ENCODE results near the gene TTC28. TPM values are rescaled to one million over a fixed set of nuclear protein-coding genes. Genes with fewer than 3 reads are reported as not detected.

TTC28 gene
- total and polyA plus RNA-seq, 8 donors, result 31.1 to 44.2 (median 41.4) TPM

- intact Hi-C loops (cut with DNase I), result no loop called here
- Histone ChIP-seq H3K9me3 (peaks cover 0 to 4% of the 10 kb centered on the region in 2 donors), H3K4me1 (peaks cover 0 to 13% of the 10 kb centered on the region in 2 donors), H3K4me3 (no peak overlapping the region), H3K36me3 (no peaks in the 10 kb centered on the region), H3K27ac (no peak overlapping the region), H3K27me3 (no peaks in the 10 kb centered on the region)
- DNase-seq, result no peak
- no peak for ATAC-seq
- no peak for TF ChIP-seq CTCF (IDR thresholded peaks at IDR 0.05)
These were observed 540.1 kb downstream of the TTC28 start for GRCh38 chr22:28139516-28139915.

- DNase-seq, result no peak
- TF ChIP-seq CTCF (IDR thresholded peaks at IDR 0.05), result no peak
- intact Hi-C loops (cut with DNase I), result no loop called here
- Histone ChIP-seq H3K36me3 (no peaks in the 10 kb centered on the region), H3K4me1 (peaks cover 0 to 10% of the 10 kb centered on the region in 2 donors), H3K4me3 (no peak overlapping the region), H3K27me3 (no peaks in the 10 kb centered on the region), H3K9me3 (peaks cover 0 to 4% of the 10 kb centered on the region in 2 donors), H3K27ac (no peak overlapping the region)
- ATAC-seq, result no peak
These were observed 542.6 kb downstream of the TTC28 start for GRCh38 chr22:28137036-28137435.

GRCh38 chr22:28132466-28132865 is 547.2 kb downstream of the TTC28 start:
- ATAC-seq, result no peak
- intact Hi-C loops (cut with DNase I), result no loop called here
- Histone ChIP-seq H3K9me3 (peaks cover 0 to 3% of the 10 kb centered on the region in 2 donors), H3K36me3 (no peaks in the 10 kb centered on the region), H3K27ac (no peak overlapping the region), H3K27me3 (no peaks in the 10 kb centered on the region), H3K4me3 (no peak overlapping the region), H3K4me1 (no peaks in the 10 kb centered on the region)
- DNase-seq, result no peak
- no peak for TF ChIP-seq CTCF (IDR thresholded peaks at IDR 0.05)

- Histone ChIP-seq H3K27me3 (no peaks in the 10 kb centered on the region), H3K9me3 (no peaks in the 10 kb centered on the region), H3K36me3 (no peaks in the 10 kb centered on the region), H3K4me1 (no peaks in the 10 kb centered on the region), H3K27ac (no peak overlapping the region), H3K4me3 (no peak overlapping the region)
- ATAC-seq (peak; percentile 95), DNase-seq (peak in 1 of 4 donors; percentile 36)
- intact Hi-C loops (cut with DNase I), result no loop called here
- TF ChIP-seq CTCF (IDR thresholded peaks at IDR 0.05), result no peak
These were observed 550.2 kb downstream of the TTC28 start for GRCh38 chr22:28129319-28129962.

- no peaks in the 10 kb centered on the region for H3K27me3 ChIP-seq
- H3K4me1 ChIP-seq, result no peaks in the 10 kb centered on the region
- H3K9me3 ChIP-seq, result no peaks in the 10 kb centered on the region
- intact Hi-C loops (cut with DNase I), result no loop called here
- H3K36me3 ChIP-seq, result no peaks in the 10 kb centered on the region
- ATAC-seq (peak; percentile 31), DNase-seq (no peak)
- H3K4me3 ChIP-seq, result no peak overlapping the region
- no peak overlapping the region for H3K27ac ChIP-seq
- TF ChIP-seq CTCF (IDR thresholded peaks at IDR 0.05), result no peak
These were observed 550.8 kb downstream of the TTC28 start for GRCh38 chr22:28128827-28129226.

Data from left lung (tissue), 10 donors.